GM19023 (cell line): Measurements from ENCODE around the gene LRBA.
"Not testable (repeated sequence)": the region's sequence is repeated elsewhere in the genome, so short reads cannot be mapped to it uniquely, and the experiment has no call there.

Experiments
- ATAC-seq: cut with Tn5 transposase; IDR thresholded peaks from one replicate; pipeline ENCODE4 v1.9.1; 2021; ENCODE audit warnings: mild to moderate bottlenecking, moderate library complexity; ENCODE audit not compliant: unreplicated experiment

Gene LRBA

GRCh38 chr4:151022586-151022985 lies 7.5 kb upstream of the LRBA start:
- no peak for ATAC-seq

- ATAC-seq: no peak
Observed at GRCh38 chr4:151021637-151022334, 6.7 kb upstream of the LRBA start.

GRCh38 chr4:151015459-151016347 lies 619 bp upstream of the LRBA start:
- peak; percentile 74 for ATAC-seq

GRCh38 chr4:151013944-151014343 lies 1.1 kb downstream of the LRBA start:
- ATAC-seq: no peak

- no peak for ATAC-seq
Observed at GRCh38 chr4:151013491-151013890, 1.6 kb downstream of the LRBA start.

- ATAC-seq: no peak
Observed at GRCh38 chr4:151012820-151013219, 2.3 kb downstream of the LRBA start.

- no peak for ATAC-seq
Observed at GRCh38 chr4:151012376-151012775, 2.7 kb downstream of the LRBA start.

GRCh38 chr4:151004222-151004621 lies 10.9 kb downstream of the LRBA start:
- ATAC-seq: no peak

- no peak for ATAC-seq
Observed at GRCh38 chr4:151000747-151001429, 14.2 kb downstream of the LRBA start.

- ATAC-seq: no peak
Observed at GRCh38 chr4:150999086-150999485, 16.0 kb downstream of the LRBA start.

- ATAC-seq: no peak
Observed at GRCh38 chr4:150997141-150997540, 17.9 kb downstream of the LRBA start.

- ATAC-seq: no peak
Observed at GRCh38 chr4:150994721-150995120, 20.4 kb downstream of the LRBA start.

GRCh38 chr4:150993577-150993976 lies 21.5 kb downstream of the LRBA start:
- ATAC-seq: not testable (repeated sequence)

- ATAC-seq: no peak
Observed at GRCh38 chr4:150990993-150991392, 24.1 kb downstream of the LRBA start.

GRCh38 chr4:150990250-150990649 lies 24.8 kb downstream of the LRBA start:
- no peak for ATAC-seq

- ATAC-seq: no peak
Observed at GRCh38 chr4:150988238-150988637, 26.8 kb downstream of the LRBA start.

- ATAC-seq: no peak
Observed at GRCh38 chr4:150987204-150987603, 27.9 kb downstream of the LRBA start.

GRCh38 chr4:150986085-150986484 lies 29.0 kb downstream of the LRBA start:
- ATAC-seq: no peak

GRCh38 chr4:150983851-150984250 lies 31.2 kb downstream of the LRBA start:
- ATAC-seq: no peak

GRCh38 chr4:150982557-150983233 lies 32.4 kb downstream of the LRBA start:
- ATAC-seq: no peak
